SJCRH30 (cell line): Measurements from ENCODE around the gene GTPBP10. TPM values are rescaled to one million over a fixed set of nuclear protein-coding genes. Genes with fewer than 3 reads are reported as not detected.

ENCODE experiments used
- DNase-seq, 2 experiments: peaks; one replicate each; pipeline ENCODE4 v3.0.0-alpha.2; 2015 to 2020
- H3K27ac ChIP-seq: fragments of 250-450 bp; sonication (Bioruptor Pico); 2 replicates; pipeline ENCODE4 v1.5.1; 2020; ENCODE audit warnings: mild to moderate bottlenecking, moderate library complexity
- H3K27me3 ChIP-seq: fragments of 250-450 bp; sonication (Bioruptor Pico); 2 replicates; pipeline ENCODE4 v1.5.1; 2020; ENCODE audit warnings: mild to moderate bottlenecking, moderate library complexity
- H3K36me3 ChIP-seq: fragments of 250-450 bp; sonication (Bioruptor Pico); 2 replicates; pipeline ENCODE4 v1.5.1; 2020; ENCODE audit warnings: mild to moderate bottlenecking, moderate library complexity
- H3K4me1 ChIP-seq: fragments of 250-450 bp; sonication (Bioruptor Pico); 2 replicates; pipeline ENCODE4 v1.5.1; 2020; ENCODE audit warnings: mild to moderate bottlenecking, moderate library complexity
- H3K4me3 ChIP-seq: fragments of 250-450 bp; sonication (Bioruptor Pico); 2 replicates; pipeline ENCODE4 v1.5.1; 2020; ENCODE audit warnings: mild to moderate bottlenecking, moderate library complexity
- H3K9me3 ChIP-seq: fragments of 250-450 bp; sonication (Bioruptor Pico); replicated peaks from 2 replicates; pipeline ENCODE4 v1.5.1; 2020; ENCODE audit warnings: mild to moderate bottlenecking, moderate library complexity
- total RNA-seq: library from RNA; depleted of rRNA; stranded (reverse); fragments of >200 nt; shearing (Covaris generic); gene quantifications from 2 replicates; pipeline ENCODE4 v1.2.3, GENCODE V29; 2014; rRNA removed

The GTPBP10 gene
- total RNA-seq, 1 experiment from 2014 or later = 22.4 TPM

DNA sequence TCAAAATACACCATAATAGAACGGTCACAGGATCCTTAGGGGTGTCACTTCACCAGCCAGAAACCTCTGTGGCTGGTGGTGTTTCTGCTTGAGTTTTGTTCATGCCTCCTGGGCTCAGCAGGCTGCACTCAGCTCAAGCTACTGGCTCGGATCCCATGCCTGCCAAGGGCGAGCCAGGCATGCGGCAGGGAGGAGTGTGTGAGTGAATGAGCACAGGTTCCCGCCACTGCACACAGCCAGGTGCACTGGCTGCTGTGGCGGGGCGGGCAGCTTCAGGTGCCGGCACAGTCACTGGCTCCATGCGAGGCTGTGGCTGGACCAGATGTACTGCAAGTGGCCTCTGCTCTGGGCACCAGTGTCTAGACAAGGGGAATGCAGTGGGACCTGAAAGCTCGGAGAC, 86.2 kb downstream of the GTPBP10 start:
- no peak for DNase-seq
- H3K27me3 ChIP-seq = no peaks in the 10 kb centered on the region

DNA sequence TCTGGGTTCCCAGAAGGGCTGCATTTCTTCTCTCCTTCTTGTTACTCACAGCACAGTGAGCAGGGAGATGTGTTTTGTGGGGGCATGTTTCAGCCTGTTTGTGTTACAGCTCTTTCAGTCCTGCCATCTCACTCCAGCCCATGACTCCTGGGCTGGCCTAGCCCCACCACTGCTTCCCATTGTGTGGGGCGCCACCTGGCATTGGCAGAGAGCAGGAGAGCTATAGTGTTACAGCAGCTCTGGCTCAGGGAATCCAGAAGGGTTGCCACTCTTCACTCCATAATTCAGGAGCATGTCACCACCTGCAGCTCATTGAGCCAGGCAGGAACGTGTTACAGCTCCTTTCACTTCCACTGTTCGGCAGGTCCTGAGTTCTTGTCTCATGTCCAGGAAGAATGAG, 86.7 kb downstream of the GTPBP10 start:
- no peaks in the 10 kb centered on the region for H3K36me3 ChIP-seq
- H3K9me3 ChIP-seq = peaks cover 19% of the 10 kb centered on the region
- H3K27me3 ChIP-seq = no peaks in the 10 kb centered on the region
- peaks cover 8% of the 10 kb centered on the region for H3K4me1 ChIP-seq
- no peak overlapping the region for H3K4me3 ChIP-seq
- DNase-seq = no peak
- H3K27ac ChIP-seq = no peak overlapping the region

More for the DNA sequence above, 86.2 kb downstream of the GTPBP10 start:
- Histone ChIP-seq H3K4me1 (peaks cover 8% of the 10 kb centered on the region), H3K4me3 (no peak overlapping the region), H3K36me3 (no peaks in the 10 kb centered on the region), H3K27ac (no peak overlapping the region), H3K9me3 (peaks cover 19% of the 10 kb centered on the region)

Other genes with a start within 250 kb of the GTPBP10 start
- gene STEAP1, start 192.2 kb upstream of the GTPBP10 start, total RNA-seq = 0.55 TPM in 1 of 2 replicates, not detected in the other
- 0.08 and 0.10 TPM in 2 replicates for gene STEAP2, start 135.0 kb upstream of the GTPBP10 start, total RNA-seq
- gene CFAP69, start 101.5 kb upstream of the GTPBP10 start, total RNA-seq = 0.76 and 1.8 TPM in 2 replicates
- gene FAM237B, start 25.4 kb upstream of the GTPBP10 start, total RNA-seq = not detected in 2 replicates
- gene CLDN12, start 56.7 kb downstream of the GTPBP10 start, total RNA-seq = 39.5 and 44.4 TPM in 2 replicates
- gene PTTG1IP2, start 122.9 kb downstream of the GTPBP10 start, total RNA-seq = not detected in 2 replicates
- 67.6 and 78.2 TPM in 2 replicates for gene CDK14, start 249.6 kb downstream of the GTPBP10 start, total RNA-seq